ENCODE measurements around the gene AMPD3.

AMPD3 gene

GRCh38 chr11:10438458-10438857 lies 16.6 kb upstream of the AMPD3 start:
- no peak for DNase-seq (ENCODE audit: low spot score)

DNA sequence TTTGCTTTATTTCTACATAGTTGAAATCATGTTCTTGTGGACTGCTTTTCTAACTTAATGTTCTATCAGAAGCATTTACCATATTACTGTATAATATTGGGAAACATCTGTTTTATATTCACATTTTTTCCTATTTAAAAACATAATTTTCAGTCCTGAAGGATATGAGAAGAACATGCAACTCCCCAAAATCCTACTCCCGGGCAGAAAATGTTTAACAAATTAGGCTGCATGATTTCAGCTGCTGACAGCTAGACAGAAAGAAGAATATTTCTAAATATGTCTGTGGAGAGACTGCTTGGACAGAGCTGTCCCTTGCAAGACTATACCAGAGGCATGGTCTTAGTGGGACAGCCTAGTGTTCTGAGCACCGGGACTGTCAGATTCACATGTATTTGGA lies 15.7 kb upstream of the AMPD3 start:
- no peak for DNase-seq (ENCODE audit: low spot score)

DNA sequence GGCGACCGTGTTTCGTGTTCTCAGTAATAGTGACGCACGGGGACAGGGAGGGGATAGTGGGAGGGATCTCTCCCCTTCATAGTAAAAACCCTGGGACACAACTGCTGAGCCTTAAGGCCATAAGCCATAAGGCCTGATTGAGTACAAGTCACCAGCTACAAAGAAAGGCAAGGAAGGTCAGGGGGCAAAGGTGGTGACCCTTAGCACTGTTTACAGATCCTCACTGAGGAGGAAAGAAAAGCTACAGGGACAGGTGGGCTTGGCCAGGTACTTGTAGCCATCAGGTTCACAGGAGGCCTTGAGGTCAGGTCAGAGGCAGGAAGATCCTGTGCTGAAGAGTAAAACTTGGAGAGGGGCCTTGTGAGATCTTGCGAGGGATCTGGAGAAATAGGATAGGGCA lies 15.1 kb upstream of the AMPD3 start:
- no peak for DNase-seq (ENCODE audit: low spot score)

DNA sequence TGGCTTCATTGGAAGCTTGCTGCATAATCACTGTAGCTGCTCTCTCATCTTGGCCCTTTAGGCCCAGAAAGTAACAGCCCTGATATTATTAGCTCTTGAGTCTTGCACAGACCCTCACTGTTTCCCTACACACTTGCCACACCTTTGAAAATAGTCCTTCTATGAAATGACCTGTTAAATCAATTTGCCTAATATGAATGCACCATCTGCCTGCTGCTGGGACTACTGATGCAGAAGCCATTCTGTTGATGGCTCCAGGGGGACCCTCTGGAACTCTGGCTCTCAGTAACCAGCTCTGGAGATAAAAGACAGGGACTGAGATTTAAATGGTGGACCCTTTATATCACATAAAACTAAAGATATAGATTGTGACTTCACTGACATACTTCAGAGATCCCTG lies 14.7 kb upstream of the AMPD3 start:
- DNase-seq (ENCODE audit: low spot score): no peak

GRCh38 chr11:10441091-10441490 lies 14.0 kb upstream of the AMPD3 start:
- no peak for DNase-seq (ENCODE audit: low spot score)

DNA sequence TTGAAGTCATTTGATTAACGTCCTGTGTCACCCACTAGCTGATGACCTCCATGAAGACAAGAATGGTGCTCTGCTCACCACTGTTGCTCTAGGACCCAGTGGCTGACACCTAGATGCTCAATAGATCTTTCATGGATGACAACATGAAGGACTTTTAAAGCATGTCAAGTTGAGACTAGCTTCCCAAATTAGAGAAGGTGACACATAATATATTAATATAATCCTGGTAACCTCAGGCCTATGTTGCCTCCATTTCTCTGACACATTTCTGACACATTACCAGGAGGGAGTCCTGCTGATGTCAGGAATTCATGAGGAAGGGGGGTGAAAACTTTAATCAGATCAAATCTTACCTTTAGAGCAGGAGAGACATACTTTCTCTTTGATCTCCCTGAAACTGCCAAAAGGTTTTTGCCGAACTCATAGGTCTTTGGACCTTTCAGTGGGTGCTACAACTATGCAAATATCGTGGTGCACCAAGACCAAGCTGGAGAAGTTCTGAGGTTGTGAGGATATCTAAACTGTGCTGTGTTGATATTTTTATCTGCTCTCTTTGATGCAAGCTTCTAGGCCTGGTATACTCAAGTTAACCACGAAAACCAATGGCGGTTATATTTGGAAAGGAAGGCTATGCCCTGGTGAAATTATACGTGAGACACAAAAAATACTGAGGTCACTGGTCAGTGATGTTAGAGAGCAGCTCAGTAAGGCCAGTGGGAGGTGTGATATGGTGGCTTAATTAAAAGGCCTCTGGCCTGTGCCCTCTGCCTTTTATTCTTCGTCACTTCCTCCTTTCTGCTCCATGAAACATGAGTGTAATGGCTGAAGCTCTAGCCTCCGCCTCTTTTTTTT lies 13.2 kb upstream of the AMPD3 start:
- DNase-seq (ENCODE audit: low spot score): no peak

DNA sequence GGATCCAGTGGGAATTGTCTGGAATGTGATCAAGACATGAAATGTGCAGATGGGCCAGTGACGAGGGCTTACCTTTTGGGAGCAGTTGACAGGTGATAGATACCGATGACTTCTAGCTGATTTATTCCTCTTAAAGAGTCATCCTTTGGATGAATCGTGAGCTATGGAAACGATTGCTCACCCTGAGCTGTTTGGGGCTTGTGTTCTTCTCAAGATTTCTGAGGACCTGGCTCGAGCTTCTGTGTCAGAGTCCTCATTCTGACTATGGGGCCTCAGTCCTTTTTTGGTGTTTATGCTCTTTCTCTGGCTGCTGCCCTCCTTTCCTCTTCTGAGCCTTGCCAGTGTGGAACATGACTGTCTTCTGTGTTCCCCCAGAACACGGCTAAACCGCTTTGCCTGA lies 11.9 kb upstream of the AMPD3 start:
- no peak for DNase-seq (ENCODE audit: low spot score)

GRCh38 chr11:10443721-10444235 lies 11.3 kb upstream of the AMPD3 start:
- DNase-seq (ENCODE audit: low spot score): no peak

- DNase-seq (ENCODE audit: low spot score): no peak
Measured at GRCh38 chr11:10444725-10445315, 10.2 kb upstream of the AMPD3 start.

DNA sequence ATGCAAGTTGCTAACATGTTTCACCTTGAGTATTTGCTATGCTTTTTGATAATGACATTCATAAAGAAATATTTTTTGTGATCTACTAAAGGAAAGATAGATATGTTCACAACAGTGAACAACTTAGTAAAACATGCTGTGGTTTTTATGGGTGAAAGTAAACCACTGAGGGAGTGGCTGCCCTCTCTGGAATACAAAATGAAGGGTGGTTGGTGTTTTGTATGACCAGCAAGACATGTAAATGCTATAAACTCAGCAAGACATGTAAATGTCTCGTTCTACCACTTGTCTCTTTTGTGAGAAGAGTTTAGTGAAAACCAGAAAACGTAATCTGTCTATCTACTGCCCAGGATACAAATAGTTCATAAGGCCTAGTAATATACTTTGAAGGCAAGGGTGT lies 7.6 kb upstream of the AMPD3 start:
- no peak for DNase-seq (ENCODE audit: low spot score)

DNA sequence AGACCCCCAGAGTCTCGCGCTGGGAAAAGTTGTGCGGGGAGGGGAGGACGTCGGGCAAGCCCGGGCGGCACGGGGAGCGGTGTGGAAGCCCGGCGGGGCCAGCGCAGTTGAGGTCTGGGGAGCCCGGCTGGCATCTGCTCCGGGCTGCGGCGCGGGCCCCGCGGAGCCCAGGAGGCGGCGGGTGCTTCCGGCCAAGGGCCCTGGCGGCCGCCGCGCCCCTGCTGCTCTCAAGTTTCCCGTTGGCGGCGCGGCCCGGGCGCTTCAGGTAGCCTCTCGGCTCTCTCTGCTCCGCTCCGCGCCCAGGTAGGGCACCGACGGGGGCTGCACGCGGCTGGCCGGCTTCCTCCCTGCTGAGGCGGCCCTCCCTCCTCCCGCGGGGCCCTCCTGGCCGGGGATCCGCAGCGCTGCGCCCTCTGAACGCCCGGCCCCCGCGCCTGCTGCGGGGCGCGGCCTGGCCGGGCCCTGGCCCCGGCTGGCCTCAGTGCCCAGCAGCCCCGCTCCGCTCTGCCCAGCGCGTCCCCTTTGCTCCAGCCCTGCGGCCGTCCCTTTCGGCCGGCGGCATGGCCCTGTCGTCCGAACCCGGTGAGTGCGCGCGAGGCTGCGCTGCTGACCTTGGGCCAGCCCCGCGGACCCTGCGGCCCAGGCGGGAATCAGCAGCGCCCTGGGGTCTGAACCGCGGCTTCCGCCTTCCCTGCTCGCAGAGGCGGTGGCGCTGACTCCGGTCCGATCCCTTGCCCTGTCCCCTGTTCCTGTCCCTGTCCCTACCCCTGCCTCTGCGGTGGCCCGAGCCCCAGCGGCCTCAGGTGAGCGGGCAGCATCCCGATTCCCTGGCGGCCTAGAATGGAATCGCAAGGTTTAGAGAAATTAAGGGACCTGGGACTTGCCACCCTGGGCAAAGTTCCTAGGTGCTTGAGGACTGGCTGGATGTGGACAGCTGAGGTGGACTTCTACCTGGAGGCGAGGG lies 4.3 kb upstream of the AMPD3 start:
- no peak for DNase-seq (ENCODE audit: low spot score)

GRCh38 chr11:10451426-10452116 lies 3.5 kb upstream of the AMPD3 start:
- DNase-seq (ENCODE audit: low spot score): no peak

DNA sequence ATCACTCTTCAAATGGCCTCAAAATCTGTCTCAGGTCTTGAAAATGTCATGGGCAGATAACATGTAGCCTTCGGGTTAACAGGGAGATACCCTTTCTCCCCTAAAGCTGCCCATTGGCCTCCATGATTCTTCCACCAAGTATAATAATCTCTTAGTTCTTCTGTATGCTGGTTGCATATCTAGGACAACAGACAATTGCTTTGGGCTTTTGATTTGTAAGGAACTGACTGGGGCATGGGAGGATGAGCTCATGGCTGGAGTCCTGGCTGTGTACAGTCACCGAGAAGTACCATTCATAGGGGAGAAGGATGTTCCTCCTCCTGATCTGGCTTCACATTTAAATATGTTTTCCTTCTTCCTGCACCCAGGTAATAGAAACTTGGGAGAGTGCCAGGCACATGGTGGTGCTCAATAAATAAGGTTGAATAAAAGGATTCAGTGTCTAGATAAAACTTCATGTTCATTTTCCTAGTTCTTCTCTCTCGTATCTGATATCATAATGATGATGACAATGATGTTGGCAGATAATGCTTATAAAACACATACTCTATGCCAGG lies 2.8 kb upstream of the AMPD3 start:
- DNase-seq (ENCODE audit: low spot score): no peak

- DNase-seq (ENCODE audit: low spot score): no peak
Measured at GRCh38 chr11:10453261-10453660, 1.8 kb upstream of the AMPD3 start.

DNA sequence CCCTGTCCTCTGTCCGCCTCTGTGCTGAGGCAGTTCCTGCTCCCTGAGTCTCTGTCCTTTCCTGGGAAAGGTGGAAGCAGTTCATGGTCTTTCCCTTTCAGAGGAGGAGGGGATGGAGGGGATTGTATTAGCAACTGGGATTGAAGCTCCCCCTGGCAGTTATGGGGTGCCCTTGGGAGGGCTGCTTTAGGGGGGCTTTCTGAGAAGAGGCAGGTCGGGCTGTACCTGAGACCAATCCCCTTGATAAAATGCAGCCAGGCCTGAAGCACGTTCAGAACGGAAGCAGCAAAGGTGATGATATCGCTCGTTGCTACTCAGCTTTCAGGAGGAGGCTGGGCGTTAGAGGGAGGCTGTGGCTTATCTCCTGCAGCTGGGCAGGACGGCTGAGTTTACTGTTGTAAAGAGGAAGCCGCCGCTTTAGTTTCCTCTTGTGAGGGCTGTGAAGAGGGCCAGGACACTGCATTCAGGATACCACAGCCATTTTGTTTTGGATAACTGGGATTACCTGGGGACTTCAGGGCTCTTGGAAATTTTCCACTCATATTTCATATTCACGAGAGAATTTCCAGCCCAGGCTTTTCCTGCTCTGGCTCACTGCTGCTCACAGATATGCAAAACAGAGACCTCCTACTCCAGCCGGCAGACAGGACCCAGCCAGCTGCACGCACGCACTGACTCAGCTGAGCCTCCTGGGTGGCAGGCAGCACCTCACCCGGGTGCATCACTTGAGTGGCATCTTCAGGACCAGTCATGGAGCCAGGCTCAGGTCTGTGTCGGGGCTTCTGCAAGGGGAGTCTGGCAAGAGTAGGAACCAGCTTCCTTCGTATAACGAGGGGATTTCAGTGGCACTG lies 798 bp downstream of the AMPD3 start:
- peak; percentile 51 for DNase-seq (ENCODE audit: low spot score)

DNA sequence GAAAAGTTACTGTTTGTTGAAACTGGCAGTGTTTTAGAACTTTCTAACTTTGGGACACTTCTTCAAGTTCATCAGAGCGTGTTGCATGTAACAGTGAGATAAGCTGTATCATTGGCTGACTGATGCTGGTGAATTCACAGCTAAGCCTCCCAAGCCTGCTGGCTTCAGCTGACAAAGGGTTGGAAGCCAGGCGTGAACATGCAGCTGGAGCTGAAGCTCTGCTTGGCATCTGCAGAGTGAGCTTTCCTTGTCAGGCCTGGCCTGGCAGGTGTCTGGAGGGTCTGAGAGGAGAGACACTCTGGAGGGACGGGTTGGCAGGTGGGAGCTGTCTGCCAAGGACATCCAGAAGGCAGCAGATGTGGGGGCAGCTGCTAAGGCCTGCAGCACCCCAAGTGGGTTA lies 1.5 kb downstream of the AMPD3 start:
- DNase-seq (ENCODE audit: low spot score): no peak

GRCh38 chr11:10457901-10458300 lies 2.8 kb downstream of the AMPD3 start:
- DNase-seq (ENCODE audit: low spot score): no peak

GRCh38 chr11:10459029-10459970 lies 4.2 kb downstream of the AMPD3 start:
- DNase-seq (ENCODE audit: low spot score): peak; percentile 62

DNA sequence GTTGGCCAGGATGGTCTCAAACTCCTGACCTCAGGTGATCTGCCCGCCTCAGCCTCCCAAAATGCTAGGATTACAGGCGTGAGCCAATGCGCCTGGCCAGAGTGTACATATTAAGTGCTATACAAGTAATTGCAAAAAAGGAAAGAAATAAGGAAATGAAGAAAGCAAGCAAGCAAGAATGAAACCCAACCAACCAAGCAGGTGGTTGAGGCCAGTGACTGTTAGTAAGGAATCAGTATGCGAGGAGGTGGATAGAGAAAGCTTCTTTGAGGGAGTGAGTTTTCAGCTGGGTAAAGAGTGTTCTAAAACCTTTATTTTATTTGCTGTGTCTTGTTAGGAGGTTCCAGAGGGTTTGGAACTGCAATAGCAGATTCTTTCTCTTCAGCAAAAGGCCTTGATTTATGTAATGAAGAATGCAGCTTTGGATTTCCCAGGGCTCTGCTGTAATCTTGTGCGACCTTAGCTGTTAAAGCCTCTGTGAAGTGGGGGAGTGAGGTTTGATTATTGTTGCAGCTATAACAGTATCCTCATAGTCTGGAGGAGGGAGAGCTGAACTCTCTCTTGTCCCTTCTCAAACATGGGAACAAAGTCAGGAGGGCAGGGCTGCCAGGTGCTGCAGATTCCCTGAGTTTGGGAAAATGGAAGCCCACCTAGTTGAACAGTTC lies 5.7 kb downstream of the AMPD3 start:
- DNase-seq (ENCODE audit: low spot score): no peak
